ENCODE results near the gene TMEM41B. TPM values are rescaled to one million over a fixed set of nuclear protein-coding genes. Genes with fewer than 3 reads are reported as not detected.

The TMEM41B gene
- total RNA-seq, 4 donors from 2014 or later = 18.2 to 82.1 (median 72.6) TPM

GRCh38 chr11:9231848-9232177, 82.6 kb downstream of the TMEM41B start:
- DNase-seq = no peak
- H3K4me3 ChIP-seq = no peak overlapping the region

More at GRCh38 chr11:9231848-9232177, 82.6 kb downstream of the TMEM41B start:
- Histone ChIP-seq H3K9me3 (no peaks in the 10 kb centered on the region), H3K27me3 (no peaks in the 10 kb centered on the region), H3K4me1 (peaks cover 0 to 17% (median 0%) of the 10 kb centered on the region in 4 donors), H3K36me3 (no peaks in the 10 kb centered on the region), H3K27ac (peak overlapping the region in 2 of 4 donors; percentile 42 to 47)
- no peak for TF ChIP-seq CTCF (IDR thresholded peaks at IDR 0.05)

Small RNA genes within 50 kb of the gene (small RNA-seq; reads per million reads assigned to genes)
- 0 reads per million in 2 donors for gene RF00017

Other genes starting within 250 kb of the TMEM41B start
- 10 to 100 TPM in 1 of 4 donors, 1 to 10 TPM in 3; 3.1 to 10.6 (median 5.0) TPM for gene SCUBE2, start 223.0 kb downstream of the TMEM41B start, total RNA-seq
- 10 to 100 TPM in 3 of 4 donors, 1 to 10 TPM in 1; 6.1 to 67.7 (median 23.2) TPM for gene DENND5A, start 49.2 kb downstream of the TMEM41B start, total RNA-seq
- 10 to 100 TPM; 32.4 to 79.9 (median 54.3) TPM for gene IPO7, start 70.1 kb upstream of the TMEM41B start, total RNA-seq
- gene ZNF143, start 146.4 kb upstream of the TMEM41B start, total RNA-seq = 10 to 100 TPM in 3 of 4 donors, 1 to 10 TPM in 1; 8.5 to 56.1 (median 35.7) TPM

Data from Peyer's patch (tissue), 4 donors.